HG02588 (cell line): ENCODE measurements around the gene GPC3.
"Not testable (repeated sequence)": the region's sequence is repeated elsewhere in the genome, so short reads cannot be mapped to it uniquely, and the experiment has no call there.

Experiments used
- ATAC-seq: cut with Tn5 transposase; IDR thresholded peaks from one replicate; pipeline ENCODE4 v1.9.1; 2021; ENCODE audit warnings: mild to moderate bottlenecking, moderate library complexity; ENCODE audit not compliant: unreplicated experiment

Gene GPC3

GRCh38 chrX:133985164-133985966 lies at the start of gene GPC3:
Gene GPC3, minus strand, starts transcription at chrX:133985594.
- ATAC-seq: peak; percentile 51

DNA sequence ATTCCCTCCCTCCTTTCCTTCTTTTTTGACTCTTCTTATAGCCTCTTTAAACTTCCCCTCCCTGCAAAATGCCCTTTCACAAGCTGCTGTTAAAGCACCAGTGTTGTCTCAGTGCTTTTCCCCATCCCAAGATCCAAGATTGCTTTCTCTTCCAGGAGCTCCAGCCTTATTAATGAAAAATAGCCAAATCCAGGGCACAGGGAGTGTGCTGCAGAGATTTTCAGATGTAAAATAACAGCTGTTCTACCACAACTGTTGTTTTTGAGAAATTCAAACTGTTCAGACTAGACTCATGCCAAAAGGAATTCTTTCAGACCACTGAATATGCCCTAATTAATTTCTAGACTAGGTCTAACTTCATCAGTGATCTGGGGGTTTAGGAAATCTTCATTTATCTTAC lies 47.0 kb upstream of the GPC3 start:
- ATAC-seq: no peak

DNA sequence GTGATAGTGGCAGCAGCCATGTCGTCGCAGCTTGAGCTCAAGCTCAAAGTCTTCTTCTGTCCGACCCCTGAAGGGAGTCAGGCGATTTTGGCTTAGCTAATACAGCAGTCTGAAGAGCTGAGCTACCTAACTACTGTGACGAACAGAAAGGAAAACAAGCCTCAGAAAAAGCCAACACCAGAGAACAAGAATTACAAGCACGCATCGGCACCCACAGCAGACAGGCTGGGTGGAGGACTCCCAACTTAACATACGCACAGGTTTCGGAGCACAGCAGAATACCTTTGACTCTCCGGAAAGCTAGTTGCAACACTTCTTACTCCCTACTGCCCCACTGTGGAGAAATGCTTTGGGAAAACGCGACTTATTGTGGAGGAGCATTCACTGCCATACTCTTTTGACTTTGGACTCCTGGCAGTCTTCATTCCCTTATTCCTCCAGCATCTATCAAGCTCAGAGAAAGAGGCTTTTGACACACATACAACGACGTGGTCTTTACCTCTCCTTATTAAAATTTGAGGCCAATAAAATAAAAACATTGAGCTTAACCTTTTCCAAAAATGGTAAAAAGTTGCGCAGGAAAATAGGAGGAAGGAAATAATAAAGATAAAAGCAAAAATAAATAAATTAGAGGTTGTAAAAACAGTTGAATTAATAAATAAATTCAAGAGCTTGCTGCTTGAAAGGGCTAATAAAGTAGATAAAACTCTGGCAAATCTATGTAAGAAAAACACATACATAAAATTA lies 41.3 kb upstream of the GPC3 start:
- ATAC-seq: no peak

DNA sequence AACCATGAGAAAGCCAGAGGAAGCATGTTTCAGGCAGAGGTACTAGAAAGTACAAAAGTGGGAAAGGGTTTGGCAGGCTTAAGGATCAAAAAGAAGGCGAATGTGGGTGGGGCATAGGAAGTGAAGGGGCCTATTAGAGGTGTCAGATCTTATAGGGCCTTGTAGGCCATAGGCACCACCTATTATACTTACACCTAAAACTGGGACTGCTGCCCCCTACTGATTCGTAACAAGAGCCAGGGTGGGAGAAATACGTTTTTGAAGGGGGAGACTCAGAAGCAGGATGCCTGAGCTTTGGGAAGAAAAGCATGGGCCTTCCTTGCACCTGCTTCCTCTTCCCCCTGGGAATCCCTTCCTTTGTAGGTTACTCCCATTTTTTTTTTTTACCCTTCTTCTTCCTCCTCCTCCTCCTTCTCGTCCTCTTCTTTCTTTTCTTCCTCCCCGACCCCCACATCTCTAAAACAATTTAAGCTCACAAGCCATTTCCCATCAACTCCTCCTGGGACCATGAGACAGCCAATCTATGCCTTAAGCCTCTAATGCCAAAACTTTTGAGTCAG lies 40.7 kb upstream of the GPC3 start:
- ATAC-seq: no peak

GRCh38 chrX:134024686-134025377 lies 39.4 kb upstream of the GPC3 start:
- ATAC-seq: no peak

DNA sequence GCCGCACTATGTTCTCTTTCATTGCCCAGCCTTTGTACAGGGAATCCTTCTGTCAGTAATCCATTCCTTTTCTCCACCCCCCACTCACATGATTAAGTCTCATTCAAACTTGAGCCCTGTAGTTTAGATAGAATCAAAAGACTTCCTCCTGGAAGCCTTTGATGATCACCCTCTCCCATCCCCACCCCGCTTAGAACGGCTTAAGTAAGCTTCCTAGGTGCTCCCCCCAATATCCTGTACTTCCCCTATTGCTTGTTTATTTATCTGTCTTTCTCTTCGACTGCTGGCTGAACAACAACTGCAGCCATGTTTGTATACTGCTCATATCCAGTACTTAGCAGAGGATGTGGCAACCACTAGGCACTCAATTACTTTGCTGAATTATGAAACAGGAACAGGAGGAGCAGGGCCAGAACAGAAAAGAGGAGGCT lies 38.5 kb upstream of the GPC3 start:
- no peak for ATAC-seq

GRCh38 chrX:134020910-134021309 lies 35.5 kb upstream of the GPC3 start:
- no peak for ATAC-seq

DNA sequence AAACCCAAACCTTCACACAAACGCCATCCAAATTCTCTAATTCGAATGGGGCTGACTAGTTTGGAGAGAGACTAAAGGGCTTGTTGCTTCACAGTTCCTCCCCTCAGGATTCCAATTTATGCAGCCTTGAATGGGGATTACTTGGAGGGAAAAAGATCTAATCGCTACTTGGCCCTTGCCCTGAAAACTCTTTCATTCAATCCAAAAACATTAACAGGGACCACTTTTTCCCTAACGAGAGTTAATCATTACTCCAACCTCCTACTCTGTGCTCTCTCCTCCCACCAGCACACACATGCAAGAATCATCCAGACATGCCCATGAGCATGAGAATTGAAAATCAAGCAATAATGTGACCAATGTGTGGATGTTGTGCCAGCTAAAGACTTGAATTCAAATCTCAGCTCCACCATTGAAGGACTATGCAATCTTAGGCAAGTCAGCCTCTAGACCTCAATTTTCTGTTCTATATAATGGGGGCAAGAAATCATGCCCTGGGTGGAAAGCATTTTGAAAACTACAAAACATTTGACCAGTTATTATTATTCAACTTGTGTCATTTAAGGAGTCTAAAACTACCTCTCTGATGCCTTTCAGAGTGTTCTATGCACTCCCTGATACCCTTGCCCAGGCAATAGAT lies 34.3 kb upstream of the GPC3 start:
- no peak for ATAC-seq

- not testable (repeated sequence) for ATAC-seq
These were observed 30.9 kb upstream of the GPC3 start for GRCh38 chrX:134016309-134016708.

DNA sequence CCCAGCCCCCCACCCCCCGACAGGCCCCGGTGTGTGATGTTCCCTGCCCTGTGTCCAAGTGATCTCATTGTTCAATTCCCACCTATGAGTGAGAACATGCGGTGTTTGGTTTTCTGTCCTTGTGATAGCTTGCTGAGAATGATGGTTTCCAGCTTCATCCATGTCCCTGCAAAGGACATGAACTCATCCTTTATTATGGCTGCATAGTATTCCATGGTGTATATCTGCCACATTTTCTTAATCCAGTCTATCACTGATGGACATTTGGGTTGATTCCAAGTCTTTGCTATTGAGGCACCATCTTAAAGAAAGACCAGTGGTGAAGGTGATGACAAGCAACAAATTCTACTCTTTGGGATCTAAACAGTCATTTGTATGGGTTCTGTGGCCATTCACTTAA lies 30.1 kb upstream of the GPC3 start:
- not testable (repeated sequence) for ATAC-seq

- ATAC-seq: no peak
These were observed 28.1 kb upstream of the GPC3 start for GRCh38 chrX:134013524-134013923.

DNA sequence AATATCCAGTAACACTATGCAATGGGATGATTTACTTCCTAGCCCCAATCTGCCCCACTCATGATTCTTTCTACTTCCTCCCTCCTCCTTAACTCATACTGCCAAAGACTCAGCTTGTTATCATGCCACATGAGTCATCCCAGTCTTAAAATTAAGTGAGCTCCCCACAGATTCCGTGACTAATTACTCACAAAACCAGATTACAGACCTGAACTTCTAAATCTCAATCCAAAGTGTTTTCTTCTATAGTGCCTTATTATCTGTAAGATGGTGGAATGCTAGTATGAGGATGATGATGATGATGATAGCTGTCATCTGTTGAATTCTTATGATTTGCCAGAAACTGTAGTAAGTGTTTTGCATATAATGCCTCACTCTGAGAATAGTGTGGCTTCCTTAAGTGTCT lies 27.7 kb upstream of the GPC3 start:
- no peak for ATAC-seq

- no peak for ATAC-seq
These were observed 25.3 kb upstream of the GPC3 start for GRCh38 chrX:134010690-134011089.

DNA sequence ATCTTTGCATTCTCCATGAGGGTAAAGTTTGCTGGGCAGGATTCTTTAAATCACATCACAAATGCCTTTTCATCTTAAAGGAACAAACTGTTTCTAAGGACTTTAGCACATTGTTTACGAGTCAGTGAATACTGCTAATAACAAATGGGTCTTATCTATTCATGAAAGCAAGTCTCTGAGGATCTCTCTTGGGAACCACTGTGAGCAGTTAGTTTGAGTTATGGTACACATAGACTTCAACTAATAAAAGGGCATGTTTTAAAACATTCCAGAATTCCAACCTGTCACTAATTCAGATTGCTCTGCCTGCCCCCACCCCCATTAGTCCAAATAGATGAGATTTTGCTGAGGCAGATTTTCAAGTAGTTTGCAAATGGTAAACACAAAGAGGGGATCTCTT lies 22.3 kb upstream of the GPC3 start:
- ATAC-seq: no peak

DNA sequence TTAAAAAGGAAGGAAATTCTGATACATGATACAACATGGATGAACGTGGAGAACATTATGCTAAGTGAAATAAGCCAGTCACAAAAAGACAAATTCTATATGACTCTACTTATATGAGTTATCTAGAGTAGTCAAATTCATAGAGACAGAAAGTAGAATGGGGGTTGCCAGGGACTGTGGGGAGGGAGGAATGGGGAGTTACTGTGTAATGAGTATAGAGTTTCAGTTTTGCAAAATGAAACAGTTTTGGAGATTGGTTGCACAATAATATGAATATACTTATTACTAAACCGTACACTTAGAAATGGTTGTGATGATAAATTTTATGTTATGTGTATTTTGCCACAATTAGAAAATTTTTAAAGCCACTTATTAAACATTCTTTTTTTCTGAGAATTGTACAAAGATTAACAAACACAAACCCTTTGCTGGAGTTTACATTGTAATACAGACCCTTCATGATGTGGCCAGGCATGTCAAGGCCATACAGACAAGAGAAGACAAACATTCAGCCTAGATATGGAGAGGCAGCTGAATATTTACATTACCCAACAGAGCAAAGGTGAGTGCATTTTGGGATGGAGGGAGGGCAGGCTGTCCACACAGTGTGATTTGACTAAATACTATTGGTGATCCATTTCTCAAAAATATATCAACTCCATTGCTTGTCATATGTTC lies 21.2 kb upstream of the GPC3 start:
- peak; percentile 80 for ATAC-seq

- no peak for ATAC-seq
These were observed 18.7 kb upstream of the GPC3 start for GRCh38 chrX:134004084-134004483.

DNA sequence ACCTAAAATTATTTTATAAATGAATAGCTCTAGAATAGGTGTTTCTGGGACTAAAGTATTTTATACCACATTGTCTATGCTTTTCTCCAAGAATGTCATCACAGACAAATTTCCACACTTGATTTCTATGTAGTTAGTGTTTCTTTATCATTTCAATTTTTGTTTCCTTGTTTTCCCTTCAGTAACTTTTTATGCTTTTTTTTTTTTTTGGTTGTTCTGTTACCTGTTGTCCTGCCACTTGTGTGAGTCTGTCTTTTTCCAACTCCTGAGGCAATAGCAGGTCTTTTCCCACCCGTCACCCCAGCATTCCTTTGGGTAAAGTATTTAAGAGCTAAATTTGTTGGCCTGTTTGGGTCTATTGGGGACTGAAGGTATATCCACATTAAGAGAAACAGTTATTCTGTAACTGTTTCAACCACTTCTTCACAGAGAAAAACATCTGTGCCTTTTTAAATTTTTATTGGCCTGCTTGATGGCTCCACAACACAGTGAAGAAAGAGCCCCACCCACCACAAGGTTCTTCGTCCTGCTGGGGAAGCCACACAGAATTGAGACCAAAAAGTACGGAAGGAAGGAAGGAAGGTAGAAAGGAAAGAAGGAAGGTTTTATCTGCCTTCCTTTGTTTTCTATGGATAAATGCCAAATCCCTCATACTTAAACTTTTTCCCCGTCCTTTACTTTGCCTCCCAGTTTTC lies 17.7 kb upstream of the GPC3 start:
- no peak for ATAC-seq

DNA sequence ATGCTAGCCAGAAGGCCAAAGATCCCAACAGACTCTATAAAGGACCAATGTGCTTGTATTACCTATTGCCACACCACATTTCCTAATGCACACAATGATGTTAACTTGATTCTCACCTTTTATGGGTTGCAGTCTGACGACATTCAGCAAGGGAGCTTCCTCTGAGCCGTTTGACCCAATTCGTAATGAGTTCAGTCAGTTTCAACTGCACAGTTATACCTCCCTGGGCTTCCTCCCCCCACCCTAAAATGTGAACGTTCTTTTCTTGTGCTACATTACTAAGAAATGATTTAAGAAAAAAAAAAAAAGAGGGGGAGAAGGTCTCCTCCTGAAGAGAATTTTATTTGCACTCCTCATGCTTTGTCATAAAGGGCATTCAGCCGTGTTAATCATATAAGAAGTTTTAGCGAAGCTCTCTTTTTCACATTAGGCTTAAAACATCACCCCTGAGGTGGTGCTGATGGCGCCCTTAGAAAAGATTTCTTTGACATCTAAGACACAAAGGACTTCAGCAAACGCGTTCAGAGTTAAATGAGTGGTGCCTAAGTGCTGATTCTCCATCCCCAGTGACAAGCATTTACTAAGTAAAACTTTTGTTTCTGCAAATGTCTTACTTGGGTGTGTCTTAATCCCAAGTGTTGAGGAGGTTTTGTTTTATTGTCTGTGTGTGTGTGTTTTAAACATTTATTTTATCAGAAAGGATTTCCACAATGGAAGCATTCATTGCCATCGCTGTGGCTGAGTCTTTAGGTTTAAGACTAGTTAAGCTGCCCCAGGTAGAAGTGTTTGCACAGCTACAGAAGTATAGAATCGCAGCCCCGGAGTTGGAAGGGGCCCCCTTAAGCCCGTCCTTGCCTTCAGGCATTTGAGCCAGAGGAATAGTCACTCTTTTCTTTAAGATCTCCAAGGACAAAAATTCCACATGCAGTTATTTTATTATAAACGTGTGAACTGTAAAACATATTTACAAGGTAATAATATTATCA lies 15.2 kb upstream of the GPC3 start:
- ATAC-seq: no peak
